PFSK-1 (cell line): Measurements from ENCODE around the gene CHST10.

Experiments used
- FOXP2 ChIP-seq: optimal IDR thresholded peaks from 2 replicates; pipeline ENCODE3; 2011; ENCODE audit warnings: borderline replicate concordance, control low read depth, inconsistent platforms; ENCODE audit not compliant: insufficient read depth; ENCODE audit errors: extremely low read length, extremely low read depth
- POLR2AphosphoS5 ChIP-seq: IDR thresholded peaks from 2 replicates; pipeline ENCODE4 v1.6.1; 2012; ENCODE audit warnings: low read depth, mild to moderate bottlenecking, control low read depth, low read length, moderate library complexity
- REST ChIP-seq, 2 experiments: IDR thresholded peaks; 2 replicates each; pipeline versions ENCODE4 v1.6.1 to v1.8.0; 2011 to 2012; ENCODE audit warnings: low read depth in 2 of 2, low read length in 2 of 2, control low read depth in 1 of 2, inconsistent platforms in 1 of 2, mild to moderate bottlenecking in 1 of 2, moderate library complexity in 1 of 2; ENCODE audit not compliant: insufficient read depth in 1 of 2
- SIN3A ChIP-seq: IDR thresholded peaks from 2 replicates; pipeline ENCODE4 v1.6.1; 2012; ENCODE audit warnings: mild to moderate bottlenecking, low read length, moderate library complexity, borderline replicate concordance; ENCODE audit not compliant: insufficient read depth
- TAF1 ChIP-seq: IDR thresholded peaks from 2 replicates; pipeline ENCODE4 v1.6.1; 2012; ENCODE audit warnings: low read length, control low read depth, borderline replicate concordance; ENCODE audit not compliant: insufficient read depth

The CHST10 gene

GRCh38 chr2:100393362-100393761 is 24.1 kb downstream of the CHST10 start:
- no peak for TF ChIP-seq TAF1
- no peak for TF ChIP-seq REST (IDR thresholded peaks at IDR 0.05; ENCODE audit: insufficient read depth in 1 of 2, low read depth in 2 of 2, low read length in 2 of 2)
- no peak for TF ChIP-seq FOXP2
- no peak for TF ChIP-seq SIN3A
- no peak for TF ChIP-seq POLR2AphosphoS5

DNA sequence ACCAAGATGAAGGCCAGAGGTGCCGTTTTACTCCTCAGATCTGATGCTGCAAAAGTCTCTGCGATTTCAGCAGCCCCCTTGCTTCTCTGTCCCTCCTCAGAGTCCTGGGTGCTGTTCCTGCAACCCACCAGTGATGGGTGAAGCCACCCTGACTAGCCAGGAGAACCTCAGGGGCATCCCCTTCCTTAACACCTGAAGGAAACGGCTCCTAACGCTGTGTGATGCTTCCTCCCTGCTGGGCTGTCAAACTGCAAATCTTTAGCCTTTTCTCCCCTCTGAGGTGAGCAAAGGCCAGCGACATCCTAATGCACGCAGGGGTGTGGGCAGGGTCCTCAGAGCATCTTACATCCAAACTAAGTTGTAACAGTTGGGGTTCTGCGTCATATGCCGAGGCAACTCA is 24.8 kb downstream of the CHST10 start:
- TF ChIP-seq POLR2AphosphoS5 (no peak), REST (IDR thresholded peaks at IDR 0.05; ENCODE audit: insufficient read depth in 1 of 2, low read depth in 2 of 2, low read length in 2 of 2) (no peak), FOXP2 (no peak), SIN3A (no peak), TAF1 (no peak)

GRCh38 chr2:100391735-100392515 is 25.5 kb downstream of the CHST10 start:
- TF ChIP-seq FOXP2 (no peak), POLR2AphosphoS5 (no peak), REST (IDR thresholded peaks at IDR 0.05; ENCODE audit: insufficient read depth in 1 of 2, low read depth in 2 of 2, low read length in 2 of 2) (no peak), TAF1 (no peak), SIN3A (no peak)

DNA sequence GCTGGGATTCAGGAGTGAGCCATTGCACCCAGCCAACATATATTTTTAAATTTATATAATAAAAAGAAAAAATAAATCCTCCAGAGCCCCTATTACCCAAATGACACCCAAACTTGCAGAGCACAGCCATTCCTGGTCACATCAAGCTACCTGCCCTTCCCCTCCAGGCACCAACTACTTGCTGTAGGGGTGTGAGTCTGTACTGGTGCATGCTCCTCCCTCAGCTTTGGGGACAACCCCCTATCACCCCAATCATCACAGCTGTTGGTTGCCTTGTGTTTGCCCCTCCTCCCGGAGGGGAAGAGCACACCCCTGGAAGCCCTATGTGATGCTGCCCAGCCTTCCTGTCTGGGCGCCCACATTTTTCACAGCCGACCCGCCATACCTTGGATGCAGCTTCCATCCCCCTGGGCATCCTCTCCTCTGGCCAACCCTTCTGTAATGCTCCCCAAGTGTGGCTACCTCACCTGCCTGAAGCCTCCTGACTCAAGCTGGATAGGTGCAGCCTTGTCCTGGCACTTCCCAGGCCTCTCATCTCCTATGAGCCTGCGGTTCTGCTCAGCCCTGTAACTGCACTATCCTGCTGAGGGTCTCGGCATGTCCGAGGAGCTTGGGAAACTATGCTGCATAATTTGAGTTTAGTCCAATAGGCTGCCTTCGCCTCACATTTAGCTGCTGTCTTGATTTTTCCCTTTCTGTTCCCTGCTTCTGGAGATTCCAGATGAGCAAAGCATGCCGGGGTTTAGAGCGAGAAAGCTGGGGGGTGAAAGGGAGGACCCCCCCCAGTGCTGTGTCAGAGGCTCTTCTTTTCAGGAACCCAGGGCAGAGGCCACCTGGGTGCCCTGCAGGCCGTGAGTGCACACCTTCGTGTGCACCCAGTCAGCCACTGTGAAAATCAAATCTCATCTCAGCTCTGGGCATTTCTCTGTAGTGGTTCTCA is 27.2 kb downstream of the CHST10 start:
- TF ChIP-seq FOXP2 (no peak), POLR2AphosphoS5 (no peak), SIN3A (no peak), REST (IDR thresholded peaks at IDR 0.05; ENCODE audit: insufficient read depth in 1 of 2, low read depth in 2 of 2, low read length in 2 of 2) (no peak), TAF1 (no peak)
